ENCODE measurements around the gene GGA2. TPM values are rescaled to one million over a fixed set of nuclear protein-coding genes. Genes with fewer than 3 reads are reported as not detected.
"Not testable (repeated sequence)": the region's sequence is repeated elsewhere in the genome, so short reads cannot be mapped to it uniquely, and the experiment has no call there.

The GGA2 gene
- total RNA-seq, 1 experiment from 2014 or later: 15.3 TPM

- no peak for DNase-seq (ENCODE audit: low read depth)
Observed at GRCh38 chr16:23524886-23525285, 14.6 kb upstream of the GGA2 start.

- DNase-seq (ENCODE audit: low read depth): no peak
Observed at GRCh38 chr16:23523876-23524385, 13.6 kb upstream of the GGA2 start.

- DNase-seq (ENCODE audit: low read depth): no peak
Observed at GRCh38 chr16:23523321-23523720, 13.0 kb upstream of the GGA2 start.

GRCh38 chr16:23521965-23522364 is 11.7 kb upstream of the GGA2 start:
- no peak for DNase-seq (ENCODE audit: low read depth)

- no peak for DNase-seq (ENCODE audit: low read depth)
Observed at GRCh38 chr16:23521037-23521743, 10.9 kb upstream of the GGA2 start.

GRCh38 chr16:23520500-23520899 is 10.2 kb upstream of the GGA2 start:
- DNase-seq (ENCODE audit: low read depth): no peak

- no peak for DNase-seq (ENCODE audit: low read depth)
Observed at GRCh38 chr16:23519282-23519681, 9.0 kb upstream of the GGA2 start.

GRCh38 chr16:23518435-23518891 is 8.2 kb upstream of the GGA2 start:
- no peak for DNase-seq (ENCODE audit: low read depth)

- DNase-seq (ENCODE audit: low read depth): no peak
Observed at GRCh38 chr16:23516366-23517137, 6.3 kb upstream of the GGA2 start.

GRCh38 chr16:23515881-23516280 is 5.6 kb upstream of the GGA2 start:
- DNase-seq (ENCODE audit: low read depth): no peak

GRCh38 chr16:23514381-23515152 is 4.3 kb upstream of the GGA2 start:
- DNase-seq (ENCODE audit: low read depth): no peak

- DNase-seq (ENCODE audit: low read depth): no peak
Observed at GRCh38 chr16:23512168-23512695, 1.9 kb upstream of the GGA2 start.

GRCh38 chr16:23511731-23512130 is 1.4 kb upstream of the GGA2 start:
- no peak for DNase-seq (ENCODE audit: low read depth)

- DNase-seq (ENCODE audit: low read depth): not testable (repeated sequence)
Observed at GRCh38 chr16:23510915-23511270, 599 bp upstream of the GGA2 start.

GRCh38 chr16:23509782-23510163 is 521 bp downstream of the GGA2 start:
- DNase-seq (ENCODE audit: low read depth): peak; percentile 22

- no peak for DNase-seq (ENCODE audit: low read depth)
Observed at GRCh38 chr16:23509441-23509754, 896 bp downstream of the GGA2 start.

GRCh38 chr16:23508589-23509440 is 1.5 kb downstream of the GGA2 start:
- no peak for DNase-seq (ENCODE audit: low read depth)

GRCh38 chr16:23506606-23506994 is 3.7 kb downstream of the GGA2 start:
- no peak for DNase-seq (ENCODE audit: low read depth)

GRCh38 chr16:23505671-23506605 is 4.4 kb downstream of the GGA2 start:
- DNase-seq (ENCODE audit: low read depth): no peak

- DNase-seq (ENCODE audit: low read depth): no peak
Observed at GRCh38 chr16:23505180-23505665, 5.1 kb downstream of the GGA2 start.

Measured in Daoy (cell line).